ENCODE results near the gene NANP. TPM values are rescaled to one million over a fixed set of nuclear protein-coding genes. Genes with fewer than 3 reads are reported as not detected.

Gene NANP
- total and polyA plus RNA-seq, 2 donors (not counting 1 experiment from before 2014, with no cell fraction given), result 0.63 to 2.3 TPM

DNA sequence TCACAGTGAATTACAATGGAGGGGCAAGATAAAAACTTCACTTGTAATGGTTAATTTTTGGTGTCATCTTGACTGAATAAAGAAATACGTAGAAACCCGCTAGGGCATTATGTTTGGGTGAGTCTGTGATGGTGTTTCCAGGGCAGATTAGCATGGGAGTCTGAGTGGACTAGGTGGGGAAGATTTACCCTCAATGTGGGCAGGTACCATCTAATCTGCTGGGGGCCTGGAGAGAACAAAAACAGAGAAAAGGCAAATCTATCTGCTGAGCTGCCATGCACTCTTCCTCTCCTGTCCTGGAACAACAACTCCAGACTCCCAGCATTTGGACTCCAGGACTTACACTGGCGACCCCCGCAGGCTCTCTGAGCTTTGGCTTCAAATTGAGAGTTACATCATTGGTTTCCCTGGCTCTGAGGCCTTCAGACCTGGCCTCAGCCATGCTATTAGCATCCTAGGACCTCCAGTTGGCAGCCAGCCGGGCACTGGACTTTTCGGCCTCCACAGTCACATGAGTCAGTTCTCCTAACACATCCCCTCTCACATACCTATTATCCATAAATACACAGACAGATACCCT lies 58.1 kb downstream of the NANP start:
- DNase-seq (no peak), ATAC-seq (ENCODE audit: low read depth) (no peak)
- H3K4me2 ChIP-seq (replicated peaks; ENCODE audit: low read depth, low read length, poor library complexity, severe bottlenecking), result no peak overlapping the region
- WGBS (ENCODE audit: insufficient coverage), result 86% methylated on average over 6 of the region's 6 CpGs
- no peaks in the 10 kb centered on the region for H3K27me3 ChIP-seq (replicated peaks in 1 of 4; ENCODE audit: control extremely low read depth in 1 of 4, control insufficient read depth in 3 of 4, insufficient read depth in 4 of 4, low read length in 3 of 4)
- ChIA-PET POLR2A (no interaction called here), CTCF (no interaction called here)
- no peaks in the 10 kb centered on the region for H3K9me3 Mint-ChIP-seq (ENCODE audit: insufficient read depth)
- H3K27me3 Mint-ChIP-seq, result no peaks in the 10 kb centered on the region
- no peak overlapping the region for H3K27ac ChIP-seq (ENCODE audit: low read length in 2 of 2)
- no peaks in the 10 kb centered on the region for H3K79me2 ChIP-seq (ENCODE audit: control insufficient read depth, insufficient read depth, low read length)
- no peak overlapping the region for H2AFZ ChIP-seq (ENCODE audit: insufficient read depth, low read depth, low read length, poor library complexity, severe bottlenecking)
- no peak overlapping the region for H3K27ac Mint-ChIP-seq
- no peaks in the 10 kb centered on the region for H3K36me3 ChIP-seq (replicated peaks in 1 of 2; ENCODE audit: control extremely low read depth in 1 of 2, control insufficient read depth in 1 of 2, extremely low read depth in 1 of 2, insufficient read depth in 2 of 2, low read length in 1 of 2)
- no peak overlapping the region for H3K4me3 ChIP-seq (ENCODE audit: control extremely low read depth in 1 of 5, extremely low read depth in 1 of 5, insufficient read depth in 1 of 5, low read depth in 2 of 5, low read length in 4 of 5)
- no peaks in the 10 kb centered on the region for H3K4me1 ChIP-seq (ENCODE audit: control insufficient read depth in 2 of 2, insufficient read depth in 2 of 2, low read length in 2 of 2)
- H3K9me3 ChIP-seq (ENCODE audit: control extremely low read depth in 1 of 3, control insufficient read depth in 2 of 3, insufficient read depth in 1 of 3, low read length in 2 of 3), result peaks cover 0 to 6% (median 0%) of the 10 kb centered on the region in 3 donors
- no peak overlapping the region for H3K9ac ChIP-seq (ENCODE audit: low read length)
- intact Hi-C loops (cut with micrococcal nuclease), result no loop called here
- H3K4me3 Mint-ChIP-seq, result no peak overlapping the region
- H3K4me1 Mint-ChIP-seq, result no peaks in the 10 kb centered on the region
- no peaks in the 10 kb centered on the region for H4K20me1 ChIP-seq (ENCODE audit: control insufficient read depth, insufficient read depth, low read length, poor library complexity, severe bottlenecking)
- TF ChIP-seq, protein P1, sequence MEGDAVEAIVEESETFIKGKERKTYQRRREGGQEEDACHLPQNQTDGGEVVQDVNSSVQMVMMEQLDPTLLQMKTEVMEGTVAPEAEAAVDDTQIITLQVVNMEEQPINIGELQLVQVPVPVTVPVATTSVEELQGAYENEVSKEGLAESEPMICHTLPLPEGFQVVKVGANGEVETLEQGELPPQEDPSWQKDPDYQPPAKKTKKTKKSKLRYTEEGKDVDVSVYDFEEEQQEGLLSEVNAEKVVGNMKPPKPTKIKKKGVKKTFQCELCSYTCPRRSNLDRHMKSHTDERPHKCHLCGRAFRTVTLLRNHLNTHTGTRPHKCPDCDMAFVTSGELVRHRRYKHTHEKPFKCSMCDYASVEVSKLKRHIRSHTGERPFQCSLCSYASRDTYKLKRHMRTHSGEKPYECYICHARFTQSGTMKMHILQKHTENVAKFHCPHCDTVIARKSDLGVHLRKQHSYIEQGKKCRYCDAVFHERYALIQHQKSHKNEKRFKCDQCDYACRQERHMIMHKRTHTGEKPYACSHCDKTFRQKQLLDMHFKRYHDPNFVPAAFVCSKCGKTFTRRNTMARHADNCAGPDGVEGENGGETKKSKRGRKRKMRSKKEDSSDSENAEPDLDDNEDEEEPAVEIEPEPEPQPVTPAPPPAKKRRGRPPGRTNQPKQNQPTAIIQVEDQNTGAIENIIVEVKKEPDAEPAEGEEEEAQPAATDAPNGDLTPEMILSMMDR (IDR thresholded peaks at IDR 0.05), result no peak
- no peak for TF ChIP-seq EZH2 (IDR thresholded peaks at IDR 0.05; ENCODE audit: borderline replicate concordance, insufficient read depth, low read depth, low read length, poor library complexity, severe bottlenecking)

DNA sequence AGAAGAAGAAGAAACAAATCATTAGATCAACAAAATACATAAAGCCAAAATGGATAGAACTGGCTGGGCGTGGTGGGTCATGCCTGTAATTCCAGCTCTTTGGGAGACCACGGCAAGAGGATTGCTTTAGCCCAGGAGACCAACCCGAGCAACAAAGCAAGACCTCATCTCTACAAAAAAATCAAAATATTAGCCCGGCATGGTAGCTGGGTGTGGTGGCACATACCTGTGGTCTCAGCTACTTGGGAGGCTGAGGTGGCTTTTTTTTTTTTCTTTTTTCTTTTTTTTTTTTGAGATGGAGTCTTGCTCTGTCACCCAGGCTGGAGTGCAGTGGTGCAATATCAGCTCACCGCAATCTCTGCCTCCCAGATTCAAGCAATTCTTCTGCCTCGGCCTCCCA lies 59.9 kb downstream of the NANP start:
- WGBS (ENCODE audit: insufficient coverage), result no CpG with 5 or more reads among the region's 6 CpGs
- Histone ChIP-seq H3K79me2 (ENCODE audit: control insufficient read depth, insufficient read depth, low read length) (no peaks in the 10 kb centered on the region), H3K36me3 (replicated peaks in 1 of 2; ENCODE audit: control extremely low read depth in 1 of 2, control insufficient read depth in 1 of 2, extremely low read depth in 1 of 2, insufficient read depth in 2 of 2, low read length in 1 of 2) (no peaks in the 10 kb centered on the region), H3K27ac (ENCODE audit: low read length in 2 of 2) (no peak overlapping the region), H3K4me1 (ENCODE audit: control insufficient read depth in 2 of 2, insufficient read depth in 2 of 2, low read length in 2 of 2) (no peaks in the 10 kb centered on the region), H3K9me3 (ENCODE audit: control extremely low read depth in 1 of 3, control insufficient read depth in 2 of 3, insufficient read depth in 1 of 3, low read length in 2 of 3) (peaks cover 0 to 6% (median 0%) of the 10 kb centered on the region in 3 donors), H3K4me3 (ENCODE audit: control extremely low read depth in 1 of 5, extremely low read depth in 1 of 5, insufficient read depth in 1 of 5, low read depth in 2 of 5, low read length in 4 of 5) (no peak overlapping the region), H4K20me1 (ENCODE audit: control insufficient read depth, insufficient read depth, low read length, poor library complexity, severe bottlenecking) (no peaks in the 10 kb centered on the region), H2AFZ (ENCODE audit: insufficient read depth, low read depth, low read length, poor library complexity, severe bottlenecking) (no peak overlapping the region), H3K9ac (ENCODE audit: low read length) (no peak overlapping the region), H3K27me3 (replicated peaks in 1 of 4; ENCODE audit: control extremely low read depth in 1 of 4, control insufficient read depth in 3 of 4, insufficient read depth in 4 of 4, low read length in 3 of 4) (no peaks in the 10 kb centered on the region), H3K4me2 (replicated peaks; ENCODE audit: low read depth, low read length, poor library complexity, severe bottlenecking) (no peak overlapping the region)
- no peak for DNase-seq
- H3K27ac Mint-ChIP-seq, result no peak overlapping the region
- no peaks in the 10 kb centered on the region for H3K4me1 Mint-ChIP-seq
- H3K4me3 Mint-ChIP-seq, result no peak overlapping the region
- ATAC-seq (ENCODE audit: low read depth), result no peak
- no peaks in the 10 kb centered on the region for H3K9me3 Mint-ChIP-seq (ENCODE audit: insufficient read depth)
- CTCF ChIA-PET, result no interaction called here
- POLR2A ChIA-PET, result no interaction called here
- no peak for TF ChIP-seq EZH2 (IDR thresholded peaks at IDR 0.05; ENCODE audit: borderline replicate concordance, insufficient read depth, low read depth, low read length, poor library complexity, severe bottlenecking)
- H3K27me3 Mint-ChIP-seq, result no peaks in the 10 kb centered on the region
- intact Hi-C loops (cut with micrococcal nuclease), result no loop called here
